Peyer's patch (tissue), 4 donors: ENCODE results near the gene TTBK2.

Source experiments
- CTCF ChIP-seq, 6 experiments: fragments of 450-650 bp in 4 of 6; fragments of 200-600 bp in 2 of 6; sonication (generic) in 1 of 6; IDR thresholded peaks; one replicate each; pipeline ENCODE4 v1.5.1; 2017 to 2019; ENCODE audit warnings: antibody characterized with exemption in 6 of 6, mild to moderate bottlenecking in 3 of 6, moderate library complexity in 1 of 6
- POLR2A ChIP-seq, 2 donors: fragments of 450-650 bp; IDR thresholded peaks; one replicate each; pipeline ENCODE4 v1.5.1; 2017; ENCODE audit warnings: antibody characterized with exemption in 2 of 2, mild to moderate bottlenecking in 2 of 2, moderate library complexity in 2 of 2

GRCh38 chr15:42705336-42705735, 215.2 kb downstream of the TTBK2 start:
- TF ChIP-seq CTCF (IDR thresholded peaks at IDR 0.05) (no peak), POLR2A (IDR thresholded peaks at IDR 0.05) (no peak)
